OCI-LY3 (cell line): ENCODE measurements around the gene CRYBG3.
"Not testable (repeated sequence)": the region's sequence is repeated elsewhere in the genome, so short reads cannot be mapped to it uniquely, and the experiment has no call there.

Experiments used
- H2AFZ ChIP-seq: fragments of 200-600, 300-600 bp; shearing (Covaris generic); 2 replicates; pipeline ENCODE4 v1.6.0; 2014; ENCODE audit warnings: antibody characterized with exemption, low read depth, low read length
- H3K27ac ChIP-seq: fragments of 200-600, 300-600 bp; sonication (generic); 2 replicates; pipeline ENCODE4 v1.5.1; 2014; ENCODE audit warnings: mild to moderate bottlenecking, low read length, moderate library complexity, mixed read lengths
- H3K27me3 ChIP-seq: fragments of 200-600, 300-600 bp; sonication (generic); 2 replicates; pipeline ENCODE4 v1.6.1; 2014; ENCODE audit warnings: low read depth, low read length, mixed read lengths
- H3K36me3 ChIP-seq: fragments of 200-600, 300-600 bp; sonication (generic); replicated peaks from 2 replicates; pipeline ENCODE3; 2014; ENCODE audit warnings: low read depth, low read length, mixed read lengths
- H3K4me1 ChIP-seq: fragments of 300-600, 200-600 bp; sonication (generic); 2 replicates; pipeline ENCODE4 v1.6.1; 2014; ENCODE audit warnings: low read length, mixed read lengths
- H3K4me2 ChIP-seq: fragments of 200-600, 300-600 bp; sonication (generic); 2 replicates; pipeline ENCODE4 v1.6.1; 2014; ENCODE audit warnings: low read length, mixed read lengths
- H3K4me3 ChIP-seq: fragments of 300-600, 200-600 bp; sonication (generic); 2 replicates; pipeline ENCODE4 v1.5.1; 2014; ENCODE audit warnings: antibody characterized with exemption, mild to moderate bottlenecking, low read length, moderate library complexity
- H3K79me2 ChIP-seq: fragments of 300-600, 200-600 bp; shearing (Covaris generic); 2 replicates; pipeline ENCODE4 v1.6.1; 2014; ENCODE audit warnings: mild to moderate bottlenecking, low read length, mixed read lengths
- H3K9ac ChIP-seq: fragments of 300-600, 200-600 bp; shearing (Covaris generic); 2 replicates; pipeline ENCODE4 v1.6.0; 2014; ENCODE audit warnings: mild to moderate bottlenecking, low read length, moderate library complexity
- H3K9me3 ChIP-seq: fragments of 200-600, 300-600 bp; shearing (Covaris generic); 2 replicates; pipeline ENCODE4 v1.6.1; 2014; ENCODE audit warnings: low read length, mixed read lengths; ENCODE audit not compliant: insufficient read depth
- H4K20me1 ChIP-seq: fragments of 200-600, 300-600 bp; sonication (generic); 2 replicates; pipeline ENCODE4 v1.6.1; 2016; ENCODE audit warnings: low read length, mixed read lengths; ENCODE audit not compliant: insufficient read depth
- EZH2phosphoT487 ChIP-seq: fragments of 200-600 bp; shearing (Covaris generic); IDR thresholded peaks from 2 replicates; pipeline ENCODE4 v1.6.1; 2018; ENCODE audit warnings: antibody characterized with exemption, mixed run types, low read depth
- TF ChIP-seq, protein P1 (sequence below): fragments of 200-600, 300-600 bp; sonication (generic); IDR thresholded peaks from 2 replicates; pipeline ENCODE4 v1.5.1; 2014; ENCODE audit warnings: antibody characterized with exemption, low read length, low read depth

The CRYBG3 gene

DNA sequence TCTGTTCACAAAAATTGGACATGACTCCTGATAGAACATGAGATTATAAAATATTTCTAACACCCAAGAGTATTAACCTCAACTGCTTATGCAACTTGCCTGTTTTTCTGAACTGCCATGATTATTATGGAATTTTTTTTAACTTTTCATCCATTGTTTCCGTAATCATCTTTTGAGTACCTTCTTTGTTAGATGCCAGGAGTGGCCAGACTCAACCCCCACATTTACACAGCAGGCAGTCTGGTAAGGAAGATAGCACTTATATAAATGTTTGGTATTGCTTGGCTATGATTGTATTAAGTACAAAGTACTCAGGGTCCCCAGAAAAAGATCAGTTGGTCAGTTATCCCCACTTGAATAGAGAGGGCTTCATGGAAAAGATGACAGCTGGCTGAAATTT is 74.3 kb downstream of the CRYBG3 start:
- H2AFZ ChIP-seq: no peak overlapping the region
- H3K4me1 ChIP-seq: peaks cover 14% of the 10 kb centered on the region
- H4K20me1 ChIP-seq: no peaks in the 10 kb centered on the region
- no peak overlapping the region for H3K27ac ChIP-seq
- H3K4me2 ChIP-seq: no peak overlapping the region
- no peak overlapping the region for H3K4me3 ChIP-seq
- no peaks in the 10 kb centered on the region for H3K27me3 ChIP-seq
- H3K9ac ChIP-seq: no peak overlapping the region
- no peak for TF ChIP-seq EZH2phosphoT487
- TF ChIP-seq, protein P1, sequence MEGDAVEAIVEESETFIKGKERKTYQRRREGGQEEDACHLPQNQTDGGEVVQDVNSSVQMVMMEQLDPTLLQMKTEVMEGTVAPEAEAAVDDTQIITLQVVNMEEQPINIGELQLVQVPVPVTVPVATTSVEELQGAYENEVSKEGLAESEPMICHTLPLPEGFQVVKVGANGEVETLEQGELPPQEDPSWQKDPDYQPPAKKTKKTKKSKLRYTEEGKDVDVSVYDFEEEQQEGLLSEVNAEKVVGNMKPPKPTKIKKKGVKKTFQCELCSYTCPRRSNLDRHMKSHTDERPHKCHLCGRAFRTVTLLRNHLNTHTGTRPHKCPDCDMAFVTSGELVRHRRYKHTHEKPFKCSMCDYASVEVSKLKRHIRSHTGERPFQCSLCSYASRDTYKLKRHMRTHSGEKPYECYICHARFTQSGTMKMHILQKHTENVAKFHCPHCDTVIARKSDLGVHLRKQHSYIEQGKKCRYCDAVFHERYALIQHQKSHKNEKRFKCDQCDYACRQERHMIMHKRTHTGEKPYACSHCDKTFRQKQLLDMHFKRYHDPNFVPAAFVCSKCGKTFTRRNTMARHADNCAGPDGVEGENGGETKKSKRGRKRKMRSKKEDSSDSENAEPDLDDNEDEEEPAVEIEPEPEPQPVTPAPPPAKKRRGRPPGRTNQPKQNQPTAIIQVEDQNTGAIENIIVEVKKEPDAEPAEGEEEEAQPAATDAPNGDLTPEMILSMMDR: no peak
- H3K36me3 ChIP-seq: no peaks in the 10 kb centered on the region
- H3K9me3 ChIP-seq: no peaks in the 10 kb centered on the region
- no peaks in the 10 kb centered on the region for H3K79me2 ChIP-seq

DNA sequence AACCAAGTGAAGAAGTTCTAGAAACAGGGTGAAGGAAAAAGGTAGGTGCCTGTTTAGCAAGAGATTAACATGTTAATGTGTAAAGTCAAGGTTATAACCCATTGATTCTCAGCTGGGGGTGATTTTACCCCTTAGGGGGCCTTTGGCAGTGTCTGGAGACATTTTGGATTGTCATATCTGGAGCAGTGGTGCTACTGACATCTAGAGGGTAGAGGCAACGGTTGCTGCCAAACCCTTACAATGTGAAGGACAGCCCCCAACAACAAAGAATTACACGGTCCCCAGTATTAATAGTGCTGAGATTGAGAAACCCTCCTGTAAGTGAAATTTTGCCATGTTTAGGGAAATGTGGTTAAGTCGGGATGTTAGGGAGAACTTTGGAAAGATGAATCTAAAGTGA is 74.7 kb downstream of the CRYBG3 start:
- TF ChIP-seq, protein P1: peak; percentile 49
- no peak for TF ChIP-seq EZH2phosphoT487
- no peaks in the 10 kb centered on the region for H3K36me3 ChIP-seq
- H3K4me3 ChIP-seq: no peak overlapping the region
- peaks cover 14% of the 10 kb centered on the region for H3K4me1 ChIP-seq
- H3K79me2 ChIP-seq: no peaks in the 10 kb centered on the region
- H3K9me3 ChIP-seq: no peaks in the 10 kb centered on the region
- no peaks in the 10 kb centered on the region for H4K20me1 ChIP-seq
- H3K4me2 ChIP-seq: no peak overlapping the region
- no peak overlapping the region for H3K27ac ChIP-seq
- no peak overlapping the region for H3K9ac ChIP-seq
- no peak overlapping the region for H2AFZ ChIP-seq
- no peaks in the 10 kb centered on the region for H3K27me3 ChIP-seq

DNA sequence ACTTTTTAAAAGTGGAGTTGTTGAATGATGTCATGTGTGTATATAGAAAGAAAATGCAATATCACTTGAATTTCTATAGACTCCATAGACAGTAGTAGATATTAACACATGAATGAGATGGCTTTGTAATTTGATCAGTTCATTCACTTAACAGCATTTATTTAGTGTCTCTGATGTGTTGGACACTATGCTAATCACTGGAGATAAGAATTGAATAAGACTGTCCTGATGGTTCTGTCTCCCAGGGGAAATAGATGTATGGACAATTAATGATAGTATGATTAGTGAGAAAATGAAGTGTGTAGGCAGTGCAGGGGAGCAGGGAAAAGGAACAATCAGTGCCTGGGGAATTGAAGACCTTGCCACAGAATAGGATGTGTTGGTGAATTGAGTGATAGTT is 77.5 kb downstream of the CRYBG3 start:
- Histone ChIP-seq H3K9ac (no peak overlapping the region), H3K79me2 (no peaks in the 10 kb centered on the region), H4K20me1 (no peaks in the 10 kb centered on the region), H3K4me1 (peaks cover 14% of the 10 kb centered on the region), H2AFZ (no peak overlapping the region), H3K36me3 (no peaks in the 10 kb centered on the region), H3K9me3 (no peaks in the 10 kb centered on the region), H3K27me3 (no peaks in the 10 kb centered on the region), H3K4me3 (no peak overlapping the region), H3K4me2 (no peak overlapping the region), H3K27ac (no peak overlapping the region)
- TF ChIP-seq, protein P1: no peak
- no peak for TF ChIP-seq EZH2phosphoT487

DNA sequence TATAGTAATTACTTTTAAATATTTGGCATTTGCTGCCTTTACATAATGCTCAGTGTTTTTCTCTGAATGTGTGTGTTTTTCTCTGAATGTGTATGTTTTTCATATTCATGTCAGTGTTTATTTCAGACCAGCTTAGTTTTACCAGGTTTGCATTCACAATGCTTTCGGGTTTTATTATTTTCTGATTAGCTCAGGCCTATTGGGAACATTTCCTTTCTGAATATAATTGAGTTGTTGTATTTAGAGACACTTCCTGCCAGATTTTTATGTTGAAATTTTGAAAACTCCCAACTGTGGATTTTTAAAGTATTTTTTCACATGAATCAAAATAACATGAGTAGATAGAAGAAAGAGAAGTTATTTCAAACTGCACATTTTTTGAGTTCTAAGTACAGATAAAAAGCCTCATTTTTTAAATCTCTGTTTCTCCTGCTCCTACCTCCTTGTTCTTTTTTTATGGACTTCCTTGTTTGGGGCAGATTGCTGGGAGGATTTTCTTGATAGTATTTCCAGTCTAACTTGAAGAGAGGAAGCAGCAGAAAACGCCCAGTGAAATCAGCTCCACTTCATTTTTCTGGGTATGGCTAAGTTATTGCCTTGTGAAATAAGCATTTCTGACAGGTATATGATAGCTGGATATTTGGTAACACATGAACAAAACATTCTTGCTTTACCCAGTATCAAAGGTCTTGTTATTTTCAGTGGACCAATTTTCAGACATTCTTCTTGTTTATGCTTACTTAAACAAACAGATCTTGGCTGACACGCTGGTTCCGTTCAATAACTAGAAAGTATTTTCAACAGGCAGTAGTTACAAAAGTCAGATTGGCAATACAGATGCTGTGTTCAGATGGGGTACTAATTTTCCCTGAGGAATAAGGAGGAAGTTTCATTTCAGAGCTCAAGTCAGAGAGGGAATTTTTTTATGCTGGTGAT is 79.8 kb downstream of the CRYBG3 start:
- Histone ChIP-seq H3K27me3 (no peaks in the 10 kb centered on the region), H2AFZ (no peak overlapping the region), H4K20me1 (no peaks in the 10 kb centered on the region), H3K4me1 (no peaks in the 10 kb centered on the region), H3K4me2 (no peak overlapping the region), H3K36me3 (no peaks in the 10 kb centered on the region), H3K9ac (no peak overlapping the region), H3K79me2 (no peaks in the 10 kb centered on the region), H3K27ac (no peak overlapping the region), H3K4me3 (no peak overlapping the region), H3K9me3 (no peaks in the 10 kb centered on the region)
- no peak for TF ChIP-seq EZH2phosphoT487
- TF ChIP-seq, protein P1: no peak

DNA sequence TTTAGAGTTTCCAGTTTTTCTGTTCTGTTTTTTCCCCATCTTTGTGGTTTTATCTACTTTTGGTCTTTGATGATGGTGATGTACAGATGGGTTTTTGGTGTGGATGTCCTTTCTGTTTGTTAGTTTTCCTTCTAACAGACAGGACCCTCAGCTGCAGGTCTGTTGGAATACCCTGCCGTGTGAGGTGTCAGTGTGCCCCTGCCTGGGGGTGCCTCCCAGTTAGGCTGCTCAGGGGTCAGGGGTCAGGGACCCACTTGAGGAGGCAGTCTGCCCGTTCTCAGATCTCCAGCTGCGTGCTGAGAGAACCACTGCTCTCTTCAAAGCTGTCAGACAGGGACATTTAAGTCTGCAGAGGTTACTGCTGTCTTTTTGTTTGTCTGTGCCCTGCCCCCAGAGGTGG is 88.0 kb downstream of the CRYBG3 start:
- not testable (repeated sequence) for H3K27ac ChIP-seq, H4K20me1 ChIP-seq, H3K4me3 ChIP-seq, H3K79me2 ChIP-seq, H2AFZ ChIP-seq, H3K36me3 ChIP-seq, H3K27me3 ChIP-seq, H3K4me2 ChIP-seq, H3K9me3 ChIP-seq, H3K9ac ChIP-seq
- H3K4me1 ChIP-seq: peaks cover 16% of the 10 kb centered on the region

DNA sequence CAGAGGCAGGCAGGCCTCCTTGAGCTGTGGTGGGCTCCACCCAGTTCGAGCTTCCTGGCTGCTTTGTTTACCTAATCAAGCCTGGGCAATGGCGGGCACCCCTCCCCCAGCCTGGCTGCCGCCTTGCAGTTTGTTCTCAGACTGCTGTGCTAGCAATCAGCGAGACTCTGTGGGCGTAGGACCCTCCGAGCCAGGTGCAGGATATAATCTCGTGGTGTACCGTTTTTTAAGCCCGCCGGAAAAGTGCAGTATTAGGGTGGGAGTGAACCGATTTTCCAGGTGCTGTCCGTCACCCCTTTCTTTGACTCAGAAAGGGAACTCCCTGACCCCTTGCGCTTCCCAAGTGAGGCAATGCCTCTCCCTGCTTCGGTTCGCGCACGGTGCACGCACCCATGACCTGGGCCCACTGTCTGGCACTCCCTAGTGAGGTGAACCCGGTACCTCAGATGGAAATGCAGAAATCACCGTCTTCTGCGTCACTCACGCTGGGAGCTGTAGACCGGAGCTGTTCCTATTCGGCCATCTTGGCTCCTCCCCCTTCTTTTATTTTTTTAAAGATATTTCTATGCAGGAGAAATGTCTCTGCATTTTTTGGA is 88.5 kb downstream of the CRYBG3 start:
- not testable (repeated sequence) for H3K79me2 ChIP-seq, H3K27me3 ChIP-seq, H4K20me1 ChIP-seq, H3K9me3 ChIP-seq, H2AFZ ChIP-seq, H3K36me3 ChIP-seq
- H3K4me2 ChIP-seq: peak overlapping the region; percentile 62
- peak overlapping the region; percentile 37; the same call in 1 of the 2 replicates for H3K9ac ChIP-seq
- 0 out of 2 replicates have a peak overlapping the region, but pooled peaks have one; percentile 17 for H3K27ac ChIP-seq
- peak overlapping the region; percentile 63 for H3K4me3 ChIP-seq
- peaks cover 16% of the 10 kb centered on the region for H3K4me1 ChIP-seq
